Posterior vena cava (tissue), 2 donors: Measurements from ENCODE around the gene EML4. TPM values are rescaled to one million over a fixed set of nuclear protein-coding genes. Genes with fewer than 3 reads are reported as not detected.
"Not testable (repeated sequence)": the region's sequence is repeated elsewhere in the genome, so short reads cannot be mapped to it uniquely, and the experiment has no call there.

Experiments used
- DNase-seq: peaks from one replicate; pipeline ENCODE4 v3.0.0-alpha.2; 2020; ENCODE audit warnings: low spot score
- intact Hi-C, 2 donors: fragments of 100-400 bp; cut with DNase I; formaldehyde crosslinking; loops; one replicate each; pipeline versions ENCODE4 v1.14.1 to v1.14.2; 2022 to 2023
- total RNA-seq, 2 donors: library from RNA; stranded (reverse); fragmentation: NEBNext Ultra II Directional; extraction: Animal tissue kit (Norgen Biotek cat#: 25700); gene quantifications; one replicate each; pipeline ENCODE4 v1.2.1, GENCODE V29; 2021
- donor health status: DM: yes; HTN: yes; CAD: no.
- donor health status: DM: yes; HTN: yes; CAD: no.

Gene EML4
- total RNA-seq, 2 donors from 2014 or later, result 33.9 to 36.6 TPM

- intact Hi-C loops, result loop anchor here in 1 of 2 donors (5.0 kb wide), 1 partner anchor 35 kb away; no protein-coding TSS in a partner anchor
Observed at GRCh38 chr2:42167458-42167857, 1.7 kb upstream of the EML4 start.

GRCh38 chr2:42168459-42169099 is 574 bp upstream of the EML4 start:
- intact Hi-C loops, result loop anchor here in 1 of 2 donors (5.0 kb wide), 1 partner anchor 36 kb away; no protein-coding TSS in a partner anchor
- no peak for DNase-seq

More at GRCh38 chr2:42167458-42167857, 1.7 kb upstream of the EML4 start:
- no peak for DNase-seq

- intact Hi-C loops, result loop anchor here in 1 of 2 donors (5.0 kb wide), 1 partner anchor 38 kb away; no protein-coding TSS in a partner anchor
- no peak for DNase-seq
Observed at GRCh38 chr2:42169874-42170521, 845 bp downstream of the EML4 start.

GRCh38 chr2:42170619-42171395 is 1.7 kb downstream of the EML4 start:
- intact Hi-C loops, result no loop called here
- no peak for DNase-seq

GRCh38 chr2:42171396-42171980 is 2.3 kb downstream of the EML4 start:
- intact Hi-C loops, result no loop called here
- DNase-seq, result no peak

GRCh38 chr2:42172020-42172419 is 2.9 kb downstream of the EML4 start:
- DNase-seq, result no peak
- intact Hi-C loops, result no loop called here

- intact Hi-C loops, result no loop called here
- no peak for DNase-seq
Observed at GRCh38 chr2:42172566-42172965, 3.4 kb downstream of the EML4 start.

GRCh38 chr2:42173467-42173866 is 4.3 kb downstream of the EML4 start:
- intact Hi-C loops, result not testable (repeated sequence)

GRCh38 chr2:42176992-42177738 is 8.0 kb downstream of the EML4 start:
- no peak for DNase-seq
- intact Hi-C loops, result no loop called here

More at GRCh38 chr2:42173467-42173866, 4.3 kb downstream of the EML4 start:
- not testable (repeated sequence) for DNase-seq

- DNase-seq, result no peak
- intact Hi-C loops, result no loop called here
Observed at GRCh38 chr2:42178335-42178734, 9.2 kb downstream of the EML4 start.

GRCh38 chr2:42180300-42180699 is 11.1 kb downstream of the EML4 start:
- DNase-seq, result no peak
- intact Hi-C loops, result no loop called here

- intact Hi-C loops, result no loop called here
- DNase-seq, result no peak
Observed at GRCh38 chr2:42182654-42183308, 13.6 kb downstream of the EML4 start.

GRCh38 chr2:42183775-42184174 is 14.6 kb downstream of the EML4 start:
- no peak for DNase-seq
- intact Hi-C loops, result no loop called here

GRCh38 chr2:42184346-42184745 is 15.2 kb downstream of the EML4 start:
- DNase-seq, result no peak
- intact Hi-C loops, result no loop called here

GRCh38 chr2:42185220-42185921 is 16.2 kb downstream of the EML4 start:
- DNase-seq, result no peak
- intact Hi-C loops, result no loop called here

GRCh38 chr2:42186366-42186765 is 17.2 kb downstream of the EML4 start:
- DNase-seq, result no peak
- intact Hi-C loops, result no loop called here

GRCh38 chr2:42186945-42187632 is 17.9 kb downstream of the EML4 start:
- no peak for DNase-seq
- intact Hi-C loops, result no loop called here
